Mesenchymal stem cell (in vitro differentiated cells and primary cell): ENCODE measurements around the gene SPACA5. TPM values are rescaled to one million over a fixed set of nuclear protein-coding genes. Genes with fewer than 3 reads are reported as not detected.
"Not testable (repeated sequence)": the region's sequence is repeated elsewhere in the genome, so short reads cannot be mapped to it uniquely, and the experiment has no call there.

ENCODE experiments used
- DNase-seq: peaks from one replicate; pipeline ENCODE4 v3.0.0-alpha.2; 2013
- H2AFZ ChIP-seq: one replicate; pipeline ENCODE4 v1.6.1; 2013; ENCODE audit warnings: low read depth, mild to moderate bottlenecking, control low read depth, inconsistent platforms, low read length, moderate library complexity
- H2AK5ac ChIP-seq: 2 replicates; pipeline ENCODE4 v1.6.1; 2013; ENCODE audit warnings: low read length, moderate library complexity, mild to moderate bottlenecking, inconsistent platforms; ENCODE audit not compliant: severe bottlenecking
- H2BK120ac ChIP-seq: one replicate; pipeline ENCODE4 v1.6.1; 2013; ENCODE audit warnings: low read depth, mild to moderate bottlenecking, inconsistent platforms, low read length, moderate library complexity
- H2BK12ac ChIP-seq, 2 experiments: one replicate each; pipeline ENCODE4 v1.6.1; 2013; ENCODE audit warnings: inconsistent platforms in 2 of 2, low read length in 2 of 2, mild to moderate bottlenecking in 2 of 2, moderate library complexity in 2 of 2, control low read depth in 1 of 2
- H2BK15ac ChIP-seq: one replicate; pipeline ENCODE4 v1.6.1; 2013; ENCODE audit warnings: mild to moderate bottlenecking, low read depth, inconsistent platforms; ENCODE audit not compliant: poor library complexity, severe bottlenecking
- H2BK5ac ChIP-seq: 2 replicates; pipeline ENCODE4 v1.6.1; 2013; ENCODE audit warnings: low read depth, mild to moderate bottlenecking, low read length, control low read depth, inconsistent platforms; ENCODE audit not compliant: poor library complexity, severe bottlenecking
- H3K14ac ChIP-seq, 2 experiments: one replicate each; pipeline ENCODE4 v1.6.1; 2013; ENCODE audit warnings: inconsistent platforms in 2 of 2, low read length in 2 of 2, control low read depth in 1 of 2, mild to moderate bottlenecking in 1 of 2, moderate library complexity in 1 of 2
- H3K18ac ChIP-seq, 2 experiments: one replicate each; pipeline ENCODE4 v1.6.1; 2013; ENCODE audit warnings: inconsistent platforms in 2 of 2, low read length in 2 of 2, control low read depth in 1 of 2, low read depth in 1 of 2, mild to moderate bottlenecking in 1 of 2
- H3K23ac ChIP-seq, 2 experiments: one replicate each; pipeline ENCODE4 v1.6.1; 2013; ENCODE audit warnings: inconsistent platforms in 2 of 2, low read length in 2 of 2, mild to moderate bottlenecking in 2 of 2, moderate library complexity in 2 of 2, control low read depth in 1 of 2
- H3K27ac ChIP-seq: 2 replicates; pipeline ENCODE4 v1.5.1; 2013; ENCODE audit warnings: mild to moderate bottlenecking, moderate library complexity, low read length, control low read depth, inconsistent platforms; ENCODE audit not compliant: poor library complexity, severe bottlenecking
- H3K27me3 ChIP-seq, 2 experiments: 2 replicates each; pipeline versions ENCODE4 v1.6.1 to v1.7.0; 2013; ENCODE audit warnings: low read length in 2 of 2, mild to moderate bottlenecking in 2 of 2, moderate library complexity in 2 of 2, control low read depth in 1 of 2, inconsistent platforms in 1 of 2; ENCODE audit not compliant: control insufficient read depth in 1 of 2, insufficient read depth in 1 of 2
- H3K36me3 ChIP-seq, 2 experiments: 2 replicates each; pipeline versions ENCODE4 v1.6.1 to v1.7.0; 2013; ENCODE audit warnings: low read length in 2 of 2, control low read depth in 1 of 2, inconsistent platforms in 1 of 2, low read depth in 1 of 2, mild to moderate bottlenecking in 1 of 2; ENCODE audit not compliant: insufficient read depth in 2 of 2, control insufficient read depth in 1 of 2
- H3K4ac ChIP-seq, 2 experiments: one replicate each; pipeline ENCODE4 v1.6.1; 2013; ENCODE audit warnings: inconsistent platforms in 2 of 2, low read length in 2 of 2, mild to moderate bottlenecking in 2 of 2, moderate library complexity in 2 of 2, control low read depth in 1 of 2, low read depth in 1 of 2
- H3K4me1 ChIP-seq: 2 replicates; pipeline ENCODE4 v1.6.1; 2013; ENCODE audit warnings: low read depth, low read length, control low read depth; ENCODE audit not compliant: control insufficient read depth, insufficient read depth
- H3K4me2 ChIP-seq: 2 replicates; pipeline ENCODE4 v1.6.1; 2013; ENCODE audit warnings: low read length, mild to moderate bottlenecking, inconsistent platforms; ENCODE audit not compliant: poor library complexity, severe bottlenecking
- H3K4me3 ChIP-seq, 2 experiments: 2 replicates each; pipeline versions ENCODE4 v1.5.1 to v1.7.0; 2013; ENCODE audit warnings: low read length in 2 of 2, mild to moderate bottlenecking in 2 of 2, control low read depth in 1 of 2, low read depth in 1 of 2; ENCODE audit not compliant: insufficient read depth in 1 of 2
- H3K79me1 ChIP-seq: replicated peaks from 2 replicates; pipeline ENCODE4 v1.6.1; 2013; ENCODE audit warnings: mild to moderate bottlenecking, control low read depth, low read length, inconsistent platforms; ENCODE audit not compliant: poor library complexity, severe bottlenecking
- H3K9ac ChIP-seq: 2 replicates; pipeline ENCODE4 v1.7.0; 2013; ENCODE audit warnings: mild to moderate bottlenecking, low read length, moderate library complexity
- H3K9me3 ChIP-seq: 2 replicates; pipeline ENCODE4 v1.7.0; 2013; ENCODE audit warnings: mild to moderate bottlenecking, low read length; ENCODE audit not compliant: control insufficient read depth
- H4K8ac ChIP-seq: one replicate; pipeline ENCODE4 v1.6.1; 2013; ENCODE audit warnings: inconsistent platforms, mild to moderate bottlenecking, low read length, moderate library complexity
- H4K91ac ChIP-seq: one replicate; pipeline ENCODE4 v1.6.1; 2013; ENCODE audit warnings: mild to moderate bottlenecking, low read length, inconsistent platforms
- WGBS: methylation state at CpG from one replicate; pipeline ENCODE4 v1.1.7; 2013; ENCODE audit warnings: mixed read lengths; 5-methylcytosine and 5-hydroxymethylcytosine counted together
- polyA plus RNA-seq, 2 experiments: library from polyadenylated mRNA; stranded (reverse); fragments of 200-250 nt; gene quantifications; one replicate each; pipeline ENCODE4 v1.2.3, GENCODE V29; 2013

SPACA5 gene
- not detected for polyA plus RNA-seq (2013, experiment 1 of 2)
- not detected for polyA plus RNA-seq (2013, experiment 2 of 2)

- H3K4me2 ChIP-seq, H3K14ac ChIP-seq, H2BK15ac ChIP-seq, H4K8ac ChIP-seq, H3K79me1 ChIP-seq, H3K27me3 ChIP-seq, H4K91ac ChIP-seq, H3K4me3 ChIP-seq, H3K4ac ChIP-seq, H3K4me1 ChIP-seq, H2AK5ac ChIP-seq, H2BK120ac ChIP-seq, H3K23ac ChIP-seq, H2BK12ac ChIP-seq, H3K9me3 ChIP-seq, H3K18ac ChIP-seq, H3K9ac ChIP-seq, H3K27ac ChIP-seq, H2AFZ ChIP-seq, DNase-seq, H3K36me3 ChIP-seq, H2BK5ac ChIP-seq: not testable (repeated sequence)
- no CpG with 5 or more reads among the region's 8 CpGs for whole genome bisulfite sequencing
Observed at GRCh38 chrX:48006688-48007087, at the start of gene SPACA5. Gene SPACA5, plus strand, starts transcription at chrX:48006988. Its CDS starts 815 bp downstream, at chrX:48007803.

GRCh38 chrX:47958206-47958605, 48.6 kb upstream of the SPACA5 start:
- H3K79me1 ChIP-seq, H2AFZ ChIP-seq, H3K27me3 ChIP-seq, H2BK12ac ChIP-seq, H3K27ac ChIP-seq, DNase-seq, H3K36me3 ChIP-seq, H3K9ac ChIP-seq, H3K23ac ChIP-seq, H2BK5ac ChIP-seq, H3K4me3 ChIP-seq, H2BK15ac ChIP-seq, H3K4ac ChIP-seq, H4K8ac ChIP-seq, H2AK5ac ChIP-seq, H2BK120ac ChIP-seq, H3K4me1 ChIP-seq, H3K14ac ChIP-seq, H3K18ac ChIP-seq, H4K91ac ChIP-seq, H3K4me2 ChIP-seq: not testable (repeated sequence)
- WGBS = 78% methylated on average over 1 of the region's 4 CpGs
- H3K9me3 ChIP-seq = peaks cover 36% of the 10 kb centered on the region

GRCh38 chrX:47958761-47959342, 47.9 kb upstream of the SPACA5 start:
- no peak overlapping the region for H3K9ac ChIP-seq
- H3K27ac ChIP-seq = no peak overlapping the region
- H3K4me3 ChIP-seq = no peak overlapping the region
- H3K23ac ChIP-seq = no peak overlapping the region
- no peak overlapping the region for H2BK5ac ChIP-seq
- no peak for DNase-seq
- no peak overlapping the region for H2BK15ac ChIP-seq
- no peak overlapping the region for H3K4ac ChIP-seq
- no peak overlapping the region for H3K4me2 ChIP-seq
- no peak overlapping the region for H2AFZ ChIP-seq
- H3K36me3 ChIP-seq = no peaks in the 10 kb centered on the region
- no peak overlapping the region for H2AK5ac ChIP-seq
- H3K9me3 ChIP-seq = peaks cover 42% of the 10 kb centered on the region
- H3K27me3 ChIP-seq = no peaks in the 10 kb centered on the region
- H2BK12ac ChIP-seq = no peak overlapping the region
- H3K4me1 ChIP-seq = no peaks in the 10 kb centered on the region
- no peak overlapping the region for H3K14ac ChIP-seq
- no peak overlapping the region for H4K91ac ChIP-seq
- no peak overlapping the region for H2BK120ac ChIP-seq
- 43% methylated on average over 4 of the region's 4 CpGs for WGBS
- H3K79me1 ChIP-seq = no peaks in the 10 kb centered on the region
- H4K8ac ChIP-seq = no peak overlapping the region
- no peak overlapping the region for H3K18ac ChIP-seq

GRCh38 chrX:47960406-47960805, 46.4 kb upstream of the SPACA5 start:
- no peak overlapping the region for H3K18ac ChIP-seq
- peaks cover 50% of the 10 kb centered on the region for H3K9me3 ChIP-seq
- no peak overlapping the region for H2AK5ac ChIP-seq
- H4K91ac ChIP-seq = no peak overlapping the region
- H2BK12ac ChIP-seq = no peak overlapping the region
- no peak for DNase-seq
- H3K79me1 ChIP-seq = no peaks in the 10 kb centered on the region
- H3K4me2 ChIP-seq = no peak overlapping the region
- H3K27me3 ChIP-seq = no peaks in the 10 kb centered on the region
- H3K27ac ChIP-seq = no peak overlapping the region
- no peak overlapping the region for H2BK120ac ChIP-seq
- no peak overlapping the region for H2BK5ac ChIP-seq
- H3K4me1 ChIP-seq = no peaks in the 10 kb centered on the region
- no peak overlapping the region for H3K4me3 ChIP-seq
- no peak overlapping the region for H3K9ac ChIP-seq
- no peak overlapping the region for H3K4ac ChIP-seq
- no peak overlapping the region for H3K23ac ChIP-seq
- H2BK15ac ChIP-seq = no peak overlapping the region
- 62% methylated on average over 2 of the region's 2 CpGs for WGBS
- no peak overlapping the region for H4K8ac ChIP-seq
- no peak overlapping the region for H3K14ac ChIP-seq
- H3K36me3 ChIP-seq = no peaks in the 10 kb centered on the region
- H2AFZ ChIP-seq = no peak overlapping the region
